H9 (cell line): ENCODE measurements around the gene GALNT15. TPM values are rescaled to one million over a fixed set of nuclear protein-coding genes. Genes with fewer than 3 reads are reported as not detected.

ENCODE experiments used
- DNase-seq: peaks from one replicate; pipeline ENCODE4 v3.0.0-alpha.2; 2017
- H2AFZ ChIP-seq: one replicate; pipeline ENCODE4 v1.6.1; 2013; ENCODE audit warnings: mild to moderate bottlenecking, low read length, control low read depth, moderate library complexity
- H2AK5ac ChIP-seq: 2 replicates; pipeline ENCODE4 v1.6.1; 2013; ENCODE audit warnings: low read length, control low read depth, mixed read lengths; ENCODE audit not compliant: insufficient read length
- H2BK120ac ChIP-seq: one replicate; pipeline ENCODE4 v1.6.1; 2013; ENCODE audit warnings: low read depth, mild to moderate bottlenecking, low read length, control low read depth, inconsistent platforms; ENCODE audit not compliant: poor library complexity, severe bottlenecking
- H2BK12ac ChIP-seq: 2 replicates; pipeline ENCODE4 v1.6.1; 2013; ENCODE audit warnings: low read length, control low read depth, mixed read lengths, low read depth; ENCODE audit not compliant: insufficient read length
- H2BK15ac ChIP-seq: 2 replicates; pipeline ENCODE4 v1.6.1; 2013; ENCODE audit warnings: low read depth, low read length, control low read depth
- H2BK20ac ChIP-seq: one replicate; pipeline ENCODE4 v1.6.1; 2013; ENCODE audit warnings: low read depth, mild to moderate bottlenecking, low read length, control low read depth, inconsistent platforms; ENCODE audit not compliant: poor library complexity, severe bottlenecking
- H2BK5ac ChIP-seq: 2 replicates; pipeline ENCODE4 v1.6.1; 2013; ENCODE audit warnings: low read length, control low read depth, mixed read lengths; ENCODE audit not compliant: insufficient read length
- H3K14ac ChIP-seq: 2 replicates; pipeline ENCODE4 v1.6.1; 2013; ENCODE audit warnings: low read length, control low read depth; ENCODE audit not compliant: insufficient read depth
- H3K18ac ChIP-seq: 2 replicates; pipeline ENCODE4 v1.6.1; 2013; ENCODE audit warnings: low read depth, mild to moderate bottlenecking, mixed read lengths, low read length, control low read depth; ENCODE audit not compliant: insufficient read length
- H3K23ac ChIP-seq: 2 replicates; pipeline ENCODE4 v1.6.1; 2013; ENCODE audit warnings: low read length, control low read depth, mixed read lengths, low read depth; ENCODE audit not compliant: insufficient read length
- H3K23me2 ChIP-seq: 2 replicates; pipeline ENCODE4 v1.6.1; 2013; ENCODE audit warnings: low read depth, mild to moderate bottlenecking, mixed read lengths, low read length, control low read depth; ENCODE audit not compliant: insufficient read length, poor library complexity, severe bottlenecking
- H3K27ac ChIP-seq: 2 replicates; pipeline ENCODE4 v1.5.1; 2013; ENCODE audit warnings: low read length, control low read depth, mixed read lengths, low read depth; ENCODE audit not compliant: insufficient read length
- H3K27me3 ChIP-seq: 2 replicates; pipeline ENCODE4 v1.6.1; 2013; ENCODE audit warnings: low read length, control low read depth, inconsistent platforms; ENCODE audit not compliant: insufficient read depth
- H3K4ac ChIP-seq: 2 replicates; pipeline ENCODE4 v1.6.1; 2013; ENCODE audit warnings: low read depth, mild to moderate bottlenecking, control low read depth, inconsistent platforms, low read length, moderate library complexity
- H3K4me1 ChIP-seq: 2 replicates; pipeline ENCODE4 v1.6.1; 2013; ENCODE audit warnings: low read length, control low read depth, inconsistent platforms; ENCODE audit not compliant: insufficient read depth
- H3K4me2 ChIP-seq: 2 replicates; pipeline ENCODE4 v1.6.1; 2013; ENCODE audit warnings: low read length, control low read depth, mixed read lengths; ENCODE audit not compliant: insufficient read length, insufficient read depth
- H3K56ac ChIP-seq: 2 replicates; pipeline ENCODE4 v1.6.1; 2013; ENCODE audit warnings: low read depth, mild to moderate bottlenecking, mixed read lengths, low read length, control low read depth; ENCODE audit not compliant: insufficient read length
- H3K79me1 ChIP-seq: 2 replicates; pipeline ENCODE4 v1.6.1; 2013; ENCODE audit warnings: low read depth, mild to moderate bottlenecking, moderate library complexity, low read length, control low read depth, inconsistent platforms; ENCODE audit not compliant: insufficient read depth, poor library complexity, severe bottlenecking
- H3K79me2 ChIP-seq: 2 replicates; pipeline ENCODE4 v1.6.1; 2013; ENCODE audit warnings: low read length, control low read depth, inconsistent platforms; ENCODE audit not compliant: insufficient read depth
- H3K9ac ChIP-seq: 2 replicates; pipeline ENCODE4 v1.6.1; 2013; ENCODE audit warnings: low read length, control low read depth, mixed read lengths; ENCODE audit not compliant: insufficient read length; ENCODE audit errors: extremely low read depth
- H3K9me3 ChIP-seq: one replicate; pipeline ENCODE4 v1.6.1; 2013; ENCODE audit warnings: low read depth, low read length, inconsistent platforms; ENCODE audit not compliant: control insufficient read depth
- H3T11ph ChIP-seq: one replicate; pipeline ENCODE4 v1.6.1; 2013; ENCODE audit warnings: mild to moderate bottlenecking, low read length, control low read depth, inconsistent platforms
- H4K20me1 ChIP-seq: one replicate; pipeline ENCODE4 v1.6.1; 2013; ENCODE audit not compliant: control insufficient read depth, insufficient read length, insufficient read depth
- H4K5ac ChIP-seq: 2 replicates; pipeline ENCODE4 v1.6.1; 2013; ENCODE audit warnings: low read depth, mild to moderate bottlenecking, mixed read lengths, low read length, control low read depth; ENCODE audit not compliant: insufficient read length
- H4K8ac ChIP-seq: replicated peaks from 2 replicates; pipeline ENCODE4 v1.6.1; 2013; ENCODE audit warnings: low read length, control low read depth, mixed read lengths, low read depth; ENCODE audit not compliant: insufficient read length
- H4K91ac ChIP-seq: 2 replicates; pipeline ENCODE4 v1.6.1; 2013; ENCODE audit warnings: low read depth, mild to moderate bottlenecking, moderate library complexity, mixed read lengths, low read length, control low read depth; ENCODE audit not compliant: insufficient read length
- H3K27ac Mint-ChIP-seq, 3 experiments: 2 replicates in 2 of 3; 3 replicates in 1 of 3; pipeline ENCODE4 v1.8.0; 2020 to 2021; ENCODE audit warnings: mixed read lengths in 3 of 3, mild to moderate bottlenecking in 1 of 3, moderate library complexity in 1 of 3
- H3K27me3 Mint-ChIP-seq: 2 replicates; pipeline ENCODE4 v1.8.0; 2021; ENCODE audit warnings: low read depth, mild to moderate bottlenecking, moderate library complexity, mixed read lengths
- H3K36me3 Mint-ChIP-seq, 3 experiments: 2 replicates in 2 of 3; 3 replicates in 1 of 3; pipeline ENCODE4 v1.8.0; 2020 to 2021; ENCODE audit warnings: low read depth in 3 of 3, mixed read lengths in 3 of 3; ENCODE audit not compliant: insufficient read depth in 1 of 3
- H3K4me1 Mint-ChIP-seq, 2 experiments: 2 replicates each; pipeline ENCODE4 v1.8.0; 2020; ENCODE audit warnings: mixed read lengths in 2 of 2
- H3K4me3 Mint-ChIP-seq, 2 experiments: 2 replicates in 1 of 2; 3 replicates in 1 of 2; pipeline ENCODE4 v1.8.0; 2020 to 2021; ENCODE audit warnings: mild to moderate bottlenecking in 2 of 2, mixed read lengths in 2 of 2, moderate library complexity in 1 of 2
- H3K9me3 Mint-ChIP-seq, 2 experiments: 2 replicates in 1 of 2; 3 replicates in 1 of 2; pipeline ENCODE4 v1.8.0; 2020; ENCODE audit warnings: mild to moderate bottlenecking in 2 of 2, mixed read lengths in 2 of 2, moderate library complexity in 1 of 2
- WGBS: extraction: QIAGEN DNeasy Blood & Tissue Kit; methylation state at CpG from one replicate; pipeline ENCODE4 v1.1.7; 2013; ENCODE audit warnings: missing lambda C conversion rate, low lambda C conversion rate, mixed read lengths; ENCODE audit not compliant: insufficient read length; ENCODE audit errors: extremely low coverage; 5-methylcytosine and 5-hydroxymethylcytosine counted together
- total RNA-seq: library from RNA; stranded (reverse); gene quantifications from 2 replicates; pipeline ENCODE4 v1.2.1, GENCODE V29; 2021
- TF ChIP-seq, protein P1 (sequence below): fragments of 200-600 bp; sonication (generic); conservative IDR thresholded peaks from 3 replicates; pipeline ENCODE4 v1.8.0; 2021; ENCODE audit warnings: antibody characterized with exemption, mild to moderate bottlenecking

Gene GALNT15
- total RNA-seq, 1 experiment from 2014 or later, result 0.04 TPM

DNA sequence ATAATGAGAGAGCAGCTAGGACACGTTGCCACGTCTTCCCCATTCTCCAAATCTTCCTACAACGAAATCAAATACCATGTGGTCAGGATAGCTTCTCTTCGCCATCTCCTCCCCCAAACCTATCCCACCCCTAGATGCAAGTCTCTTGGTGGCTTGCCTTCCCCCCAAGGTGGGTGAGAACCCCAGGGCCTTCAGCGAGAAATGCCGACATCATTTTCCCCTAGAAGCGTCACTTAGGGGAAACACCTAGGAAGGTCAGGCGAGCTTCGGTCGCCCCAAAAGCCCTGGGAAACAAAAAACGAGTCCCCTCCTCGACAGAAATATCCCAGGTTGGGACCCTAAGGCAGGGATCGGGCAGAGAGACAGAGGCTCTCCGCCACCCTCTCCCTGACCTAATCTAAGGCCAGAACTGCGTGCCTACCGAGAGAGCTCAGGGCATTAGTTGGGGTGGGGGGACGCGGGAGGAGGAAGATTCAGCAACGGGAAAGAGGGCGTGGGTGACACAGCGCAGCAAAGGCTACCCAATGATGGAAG, 89.8 kb downstream of the GALNT15 start:
- Histone ChIP-seq H3K4me2 (peak overlapping the region; percentile 97), H4K91ac (no peak overlapping the region), H2BK120ac (no peak overlapping the region), H4K5ac (no peak overlapping the region), H3K23me2 (peaks cover 7% of the 10 kb centered on the region), H3K23ac (no peak overlapping the region), H3K79me2 (peaks cover 19% of the 10 kb centered on the region; the same call in 1 of the 2 replicates), H4K8ac (no peak overlapping the region), H3K4ac (no peak overlapping the region), H2AFZ (no peak overlapping the region), H4K20me1 (no peaks in the 10 kb centered on the region), H3K4me1 (no peaks in the 10 kb centered on the region), H2BK12ac (no peak overlapping the region), H3K18ac (peak overlapping the region; percentile 60), H3K27me3 (no peaks in the 10 kb centered on the region), H3K14ac (no peak overlapping the region; the same call in 1 of the 2 replicates), H3K79me1 (no peaks in the 10 kb centered on the region), H2BK15ac (no peak overlapping the region), H3T11ph (no peak overlapping the region), H3K56ac (no peak overlapping the region), H3K9ac (peak overlapping the region; percentile 87), H3K9me3 (no peaks in the 10 kb centered on the region), H2BK5ac (no peak overlapping the region), H2BK20ac (no peak overlapping the region), H2AK5ac (no peak overlapping the region), H3K27ac (no peak overlapping the region)
- DNase-seq, result no peak
- Mint-ChIP-seq H3K9me3 (no peaks in the 10 kb centered on the region; a peak in 1 of 5 replicates), H3K4me3 (peak overlapping the region; percentile 89 to 99), H3K36me3 (peaks cover 3 to 7% (median 7%) of the 10 kb centered on the region in 3 experiments; a peak in 5 of 7 replicates), H3K27me3 (no peaks in the 10 kb centered on the region), H3K4me1 (peaks cover 16 to 18% of the 10 kb centered on the region in 2 experiments), H3K27ac (peak overlapping the region; percentile 76 to 100 (median 97))
- no CpG with 5 or more reads among the region's 21 CpGs for WGBS
- TF ChIP-seq, protein P1, sequence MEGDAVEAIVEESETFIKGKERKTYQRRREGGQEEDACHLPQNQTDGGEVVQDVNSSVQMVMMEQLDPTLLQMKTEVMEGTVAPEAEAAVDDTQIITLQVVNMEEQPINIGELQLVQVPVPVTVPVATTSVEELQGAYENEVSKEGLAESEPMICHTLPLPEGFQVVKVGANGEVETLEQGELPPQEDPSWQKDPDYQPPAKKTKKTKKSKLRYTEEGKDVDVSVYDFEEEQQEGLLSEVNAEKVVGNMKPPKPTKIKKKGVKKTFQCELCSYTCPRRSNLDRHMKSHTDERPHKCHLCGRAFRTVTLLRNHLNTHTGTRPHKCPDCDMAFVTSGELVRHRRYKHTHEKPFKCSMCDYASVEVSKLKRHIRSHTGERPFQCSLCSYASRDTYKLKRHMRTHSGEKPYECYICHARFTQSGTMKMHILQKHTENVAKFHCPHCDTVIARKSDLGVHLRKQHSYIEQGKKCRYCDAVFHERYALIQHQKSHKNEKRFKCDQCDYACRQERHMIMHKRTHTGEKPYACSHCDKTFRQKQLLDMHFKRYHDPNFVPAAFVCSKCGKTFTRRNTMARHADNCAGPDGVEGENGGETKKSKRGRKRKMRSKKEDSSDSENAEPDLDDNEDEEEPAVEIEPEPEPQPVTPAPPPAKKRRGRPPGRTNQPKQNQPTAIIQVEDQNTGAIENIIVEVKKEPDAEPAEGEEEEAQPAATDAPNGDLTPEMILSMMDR, result no peak
